ENCODE results near the gene APOA5.
A peak's percentile ranks its signal among the peaks of the same experiment; 100 is the strongest.
"Not testable (repeated sequence)": the region's sequence is repeated elsewhere in the genome, so short reads cannot be mapped to it uniquely, and the experiment has no call there.

The APOA5 gene

DNA sequence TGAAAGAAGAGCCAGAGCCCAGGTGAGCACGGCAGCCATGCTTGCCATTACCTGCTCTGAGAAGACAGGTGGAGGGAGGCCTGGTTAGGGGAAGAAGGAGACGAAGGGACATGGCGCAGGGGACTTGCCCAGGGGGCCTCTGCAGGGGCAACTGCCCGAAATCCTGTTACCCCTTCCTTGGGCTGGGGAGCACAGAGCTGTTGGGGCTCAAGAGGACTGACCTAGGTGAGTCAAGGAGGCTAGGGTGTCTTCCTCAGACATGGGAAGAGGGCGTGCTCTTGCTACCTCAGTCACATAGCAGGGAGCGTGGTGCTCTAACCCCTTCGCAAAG lies at the start of gene APOA5:
Gene APOA5 (minus strand): TSS at position 67 of the 331 bp plus-strand sequence. CDS start 19 bp downstream, at position 48.
- DNase-seq (ENCODE audit: low spot score): no peak

GRCh38 chr11:116840746-116841296 lies 49.1 kb upstream of the APOA5 start:
- DNase-seq (ENCODE audit: low spot score): no peak

DNA sequence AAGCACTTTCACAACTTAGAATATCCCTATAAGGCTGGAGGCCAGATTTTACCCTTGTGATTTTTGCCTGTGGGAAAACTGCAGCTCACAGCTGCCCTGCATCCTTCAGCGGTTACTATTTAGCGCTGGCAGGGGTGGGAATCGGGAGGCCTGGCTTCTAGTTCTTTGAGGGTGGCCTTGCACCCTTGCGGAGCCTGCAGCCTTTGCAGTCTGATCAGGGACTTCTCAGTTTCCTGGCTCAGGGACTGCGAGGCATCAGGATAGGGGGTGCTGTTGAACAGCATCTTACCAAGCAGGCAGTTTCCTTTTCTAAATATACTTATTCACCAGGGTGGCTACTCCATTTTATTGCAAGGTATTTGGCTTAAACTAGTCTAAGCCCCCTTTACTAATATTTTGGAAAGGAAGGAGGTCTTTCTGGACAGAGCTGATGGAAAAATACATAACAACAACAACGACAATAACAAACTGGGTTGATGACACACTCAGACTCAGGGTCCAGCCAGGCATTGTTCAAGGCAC lies 48.6 kb upstream of the APOA5 start:
- DNase-seq (ENCODE audit: low spot score): peak; percentile 61

DNA sequence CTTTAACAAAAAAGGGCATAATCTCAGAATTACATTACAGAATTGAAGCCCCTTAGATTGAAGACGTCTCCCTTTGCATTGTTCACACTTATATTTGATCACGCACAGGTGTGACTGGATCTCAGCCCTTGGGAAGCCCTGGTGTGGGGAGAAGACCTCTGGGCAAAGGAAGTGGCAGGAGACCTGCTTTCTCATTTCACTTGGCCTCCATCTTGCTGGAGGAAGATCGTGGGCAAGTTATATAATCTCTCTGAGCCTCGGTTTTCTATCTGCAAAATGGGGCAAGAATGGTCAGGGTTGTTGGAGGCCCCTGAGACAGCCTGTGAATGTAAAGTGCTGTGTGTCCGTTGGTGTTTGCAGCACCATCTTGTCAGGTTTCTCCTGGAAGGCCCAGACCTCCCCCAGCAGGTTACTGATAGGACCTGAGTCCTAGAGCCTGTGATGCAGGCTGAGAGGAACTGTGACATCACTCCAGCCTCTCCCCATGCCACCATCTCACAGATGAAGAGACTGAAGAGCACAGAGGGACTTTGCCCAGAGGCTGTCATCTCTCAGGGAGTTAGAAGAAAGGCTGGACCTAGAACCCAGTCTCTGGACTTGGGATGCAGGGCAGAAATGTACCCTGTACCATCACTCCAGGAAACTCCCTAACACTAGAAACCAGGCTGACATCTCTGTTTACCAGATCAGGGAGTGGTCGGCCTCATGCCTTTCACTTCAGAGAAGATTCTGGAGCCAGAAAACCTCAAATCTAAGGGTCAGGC lies 46.8 kb upstream of the APOA5 start:
- DNase-seq (ENCODE audit: low spot score): no peak

- no peak for DNase-seq (ENCODE audit: low spot score)
Observed at GRCh38 chr11:116837231-116838091, 45.8 kb upstream of the APOA5 start, which contains the start of gene APOA1. APOA1 (minus strand) TSS chr11:116837622; CDS start chr11:116837387, 235 bp downstream.

- no peak for DNase-seq (ENCODE audit: low spot score)
Observed at GRCh38 chr11:116836632-116836991, 44.9 kb upstream of the APOA5 start.

DNA sequence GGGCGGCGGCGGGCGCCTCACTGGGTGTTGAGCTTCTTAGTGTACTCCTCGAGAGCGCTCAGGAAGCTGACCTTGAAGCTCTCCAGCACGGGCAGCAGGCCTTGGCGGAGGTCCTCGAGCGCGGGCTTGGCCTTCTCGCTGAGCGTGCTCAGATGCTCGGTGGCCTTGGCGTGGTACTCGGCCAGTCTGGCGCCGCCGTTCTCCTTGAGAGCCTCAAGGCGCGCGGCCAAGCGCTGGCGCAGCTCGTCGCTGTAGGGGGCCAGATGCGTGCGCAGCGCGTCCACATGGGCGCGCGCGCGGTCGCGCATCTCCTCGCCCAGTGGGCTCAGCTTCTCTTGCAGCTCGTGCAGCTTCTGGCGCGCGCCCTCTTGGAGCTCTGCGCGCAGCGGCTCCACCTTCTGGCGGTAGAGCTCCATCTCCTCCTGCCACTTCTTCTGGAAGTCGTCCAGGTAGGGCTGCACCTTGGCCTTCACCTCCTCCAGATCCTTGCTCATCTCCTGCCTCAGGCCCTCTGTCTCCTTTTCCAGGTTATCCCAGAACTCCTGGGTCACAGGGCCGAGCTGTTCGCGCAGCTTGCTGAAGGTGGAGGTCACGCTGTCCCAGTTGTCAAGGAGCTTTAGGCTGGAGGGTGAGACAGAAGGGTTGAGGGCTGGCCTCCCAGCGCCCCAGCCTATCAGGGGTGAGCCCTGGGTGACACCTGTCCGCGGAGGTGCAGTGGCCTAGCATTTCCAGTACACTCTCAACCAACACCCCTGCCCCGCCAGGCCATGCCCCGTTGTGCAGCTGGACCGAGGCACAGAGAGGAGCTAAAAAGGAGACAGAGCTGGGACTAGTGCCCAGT lies 44.3 kb upstream of the APOA5 start:
- peak; percentile 88 for DNase-seq (ENCODE audit: low spot score)

DNA sequence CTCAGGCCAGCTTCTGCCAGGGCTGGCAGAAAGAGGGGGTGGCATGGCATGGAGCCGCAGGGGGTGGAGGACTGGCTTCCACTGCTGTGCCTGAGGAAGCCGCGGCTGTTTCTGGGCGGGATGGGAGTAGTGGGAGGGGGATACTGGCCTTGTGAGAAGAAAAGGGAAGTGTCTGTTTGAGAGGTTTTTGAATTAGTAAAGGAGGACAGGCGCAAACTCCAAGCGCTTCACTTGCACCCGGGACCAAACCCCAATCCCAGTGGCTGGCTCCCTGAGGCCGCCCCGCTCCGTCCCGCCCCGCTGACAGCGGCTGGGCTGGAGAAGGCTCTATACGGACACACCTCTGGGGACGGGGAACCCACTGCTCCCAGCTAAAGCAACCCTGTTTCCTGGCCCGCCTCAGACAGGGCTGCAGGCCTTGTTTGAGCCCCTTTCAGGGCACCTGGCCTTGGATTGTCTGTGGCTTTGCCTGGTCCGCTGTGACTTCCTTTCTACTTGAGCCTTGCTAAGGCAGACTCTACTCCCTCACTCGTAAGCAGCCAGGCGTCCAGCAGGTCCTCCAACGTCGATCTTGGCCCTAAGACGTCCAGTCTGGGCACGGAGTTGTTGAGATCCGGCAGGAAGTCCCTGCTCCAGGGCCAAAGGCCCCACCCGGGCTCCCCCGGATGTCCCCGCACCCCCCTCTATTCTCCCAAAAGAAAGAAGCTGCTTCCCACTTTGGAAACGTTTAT lies 43.5 kb upstream of the APOA5 start:
- no peak for DNase-seq (ENCODE audit: low spot score)

DNA sequence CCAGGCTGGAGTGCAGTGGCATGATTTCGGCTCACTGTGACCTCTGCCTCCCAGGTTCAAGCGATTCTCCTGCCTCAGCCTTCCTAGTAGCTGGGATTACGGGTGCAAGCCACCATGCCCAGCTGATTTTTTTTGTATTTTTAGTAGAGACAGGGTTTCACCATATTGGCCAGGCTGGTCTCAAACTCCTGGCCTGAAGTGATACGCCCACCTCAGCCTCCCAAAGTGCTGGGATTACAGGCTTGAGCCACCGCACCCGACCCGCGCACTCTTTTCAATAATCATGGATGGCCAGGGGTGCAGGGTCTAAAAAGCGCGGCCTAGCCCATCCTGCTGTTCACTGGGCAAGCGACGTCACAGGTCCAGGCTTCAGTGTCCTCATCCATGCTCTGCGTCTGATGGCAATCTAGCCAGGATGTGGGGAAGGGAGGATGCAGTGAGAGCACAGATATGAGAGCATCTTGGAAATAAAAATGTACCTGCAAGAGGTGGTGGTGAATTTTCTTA lies 42.9 kb upstream of the APOA5 start:
- not testable (repeated sequence) for DNase-seq (ENCODE audit: low spot score)

DNA sequence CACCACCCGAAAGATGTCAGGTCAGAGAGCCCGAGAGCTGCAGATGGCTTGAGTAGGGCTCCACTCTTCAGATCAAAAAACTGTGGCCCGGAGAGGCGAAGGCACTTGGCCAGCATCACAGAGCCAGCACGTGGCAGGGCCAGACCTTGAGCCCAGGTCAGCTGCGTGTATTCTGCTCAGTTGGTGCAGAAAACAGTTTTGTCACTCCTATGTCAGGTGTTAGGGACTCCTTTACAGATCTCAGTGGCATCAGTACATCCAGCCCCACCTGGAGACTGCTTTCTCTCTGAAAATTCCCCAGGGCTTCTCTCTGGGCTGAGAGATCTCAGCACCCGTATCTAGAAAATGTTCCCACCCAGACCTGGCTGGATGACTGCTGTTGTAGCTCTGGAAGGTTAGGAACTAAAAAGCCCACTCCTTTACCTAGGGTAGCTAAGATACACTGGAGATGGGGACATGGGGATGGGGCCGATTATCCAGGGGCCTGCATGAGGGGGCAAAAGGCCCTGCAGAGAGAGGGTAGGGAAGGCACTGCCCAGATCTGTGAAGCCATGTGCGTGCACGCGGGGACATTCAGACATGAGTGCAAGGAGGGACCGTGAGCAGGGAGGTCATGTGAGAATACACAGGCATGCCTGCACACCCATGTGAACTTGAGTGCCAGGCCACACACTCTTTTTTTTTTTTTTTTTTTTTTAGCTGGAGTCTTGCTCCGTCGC lies 42.3 kb upstream of the APOA5 start:
- DNase-seq (ENCODE audit: low spot score): no peak

DNA sequence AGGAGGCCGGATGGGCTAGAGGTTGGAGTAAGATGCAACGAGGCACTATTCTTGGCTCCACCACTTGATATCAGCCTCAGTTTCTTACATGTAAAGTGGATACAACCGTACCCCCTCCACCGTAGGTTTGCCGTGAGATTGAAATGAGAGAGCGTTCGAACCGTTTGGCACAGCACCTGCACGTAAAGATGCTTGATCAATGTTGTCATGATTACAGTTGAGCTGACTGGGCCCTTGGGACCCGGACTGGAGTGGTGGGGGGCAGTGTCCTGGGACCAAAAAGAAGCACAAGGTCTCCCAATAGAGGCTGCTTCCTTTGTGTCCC lies 41.8 kb upstream of the APOA5 start:
- DNase-seq (ENCODE audit: low spot score): no peak

- no peak for DNase-seq (ENCODE audit: low spot score)
Observed at GRCh38 chr11:116832350-116833290, 40.9 kb upstream of the APOA5 start.

- DNase-seq (ENCODE audit: low spot score): no peak
Observed at GRCh38 chr11:116831790-116832349, 40.2 kb upstream of the APOA5 start.

GRCh38 chr11:116830184-116830912 lies 38.7 kb upstream of the APOA5 start:
- DNase-seq (ENCODE audit: low spot score): no peak

DNA sequence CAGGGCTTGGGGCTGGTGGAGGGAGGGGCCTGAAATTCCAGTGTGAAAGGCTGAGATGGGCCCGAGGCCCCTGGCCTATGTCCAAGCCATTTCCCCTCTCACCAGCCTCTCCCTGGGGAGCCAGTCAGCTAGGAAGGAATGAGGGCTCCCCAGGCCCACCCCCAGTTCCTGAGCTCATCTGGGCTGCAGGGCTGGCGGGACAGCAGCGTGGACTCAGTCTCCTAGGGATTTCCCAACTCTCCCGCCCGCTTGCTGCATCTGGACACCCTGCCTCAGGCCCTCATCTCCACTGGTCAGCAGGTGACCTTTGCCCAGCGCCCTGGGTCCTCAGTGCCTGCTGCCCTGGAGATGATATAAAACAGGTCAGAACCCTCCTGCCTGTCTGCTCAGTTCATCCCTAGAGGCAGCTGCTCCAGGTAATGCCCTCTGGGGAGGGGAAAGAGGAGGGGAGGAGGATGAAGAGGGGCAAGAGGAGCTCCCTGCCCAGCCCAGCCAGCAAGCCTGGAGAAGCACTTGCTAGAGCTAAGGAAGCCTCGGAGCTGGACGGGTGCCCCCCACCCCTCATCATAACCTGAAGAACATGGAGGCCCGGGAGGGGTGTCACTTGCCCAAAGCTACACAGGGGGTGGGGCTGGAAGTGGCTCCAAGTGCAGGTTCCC lies 38.0 kb upstream of the APOA5 start, which contains the start of gene APOC3:
Gene APOC3 (plus strand): TSS at position 383 of the 659 bp plus-strand sequence. CDS start 676 bp downstream, outside the sequence.
- DNase-seq (ENCODE audit: low spot score): no peak

- DNase-seq (ENCODE audit: low spot score): no peak
Observed at GRCh38 chr11:116828632-116829524, 37.2 kb upstream of the APOA5 start.

Measured in Ammon's horn (tissue), 1 donor.